PC-9 (cell line): Measurements from ENCODE around the gene ELF2.

Source experiments
- EZH2 ChIP-seq: fragments of 200-600 bp; sonication (generic); IDR thresholded peaks from 2 replicates; pipeline ENCODE4 v1.8.0; 2017; ENCODE audit warnings: antibody characterized with exemption, low read depth
- TF ChIP-seq, protein P1 (sequence below): fragments of 200-600 bp; sonication (generic); conservative IDR thresholded peaks from 2 replicates; pipeline ENCODE4 v1.6.1; 2017; ENCODE audit warnings: mixed run types, antibody characterized with exemption, mild to moderate bottlenecking, moderate library complexity

DNA sequence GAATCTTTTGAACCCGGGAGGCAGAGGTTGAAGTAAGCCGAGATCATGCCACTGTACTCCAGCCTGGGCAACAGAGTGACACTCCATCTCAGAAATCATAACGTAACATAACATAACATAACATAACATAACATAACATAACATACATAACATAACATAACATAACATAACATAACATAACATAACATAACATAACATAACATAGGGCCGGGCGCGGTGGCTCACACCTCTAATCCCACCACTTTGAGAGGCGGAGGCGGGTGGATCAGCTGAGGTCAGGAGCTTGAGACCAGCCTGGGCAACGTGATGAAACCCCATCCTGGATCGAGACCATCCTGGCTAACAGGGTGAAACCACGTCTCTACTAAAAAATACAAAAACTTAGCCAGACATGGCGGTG, 84.7 kb downstream of the ELF2 start:
- TF ChIP-seq, protein P1, sequence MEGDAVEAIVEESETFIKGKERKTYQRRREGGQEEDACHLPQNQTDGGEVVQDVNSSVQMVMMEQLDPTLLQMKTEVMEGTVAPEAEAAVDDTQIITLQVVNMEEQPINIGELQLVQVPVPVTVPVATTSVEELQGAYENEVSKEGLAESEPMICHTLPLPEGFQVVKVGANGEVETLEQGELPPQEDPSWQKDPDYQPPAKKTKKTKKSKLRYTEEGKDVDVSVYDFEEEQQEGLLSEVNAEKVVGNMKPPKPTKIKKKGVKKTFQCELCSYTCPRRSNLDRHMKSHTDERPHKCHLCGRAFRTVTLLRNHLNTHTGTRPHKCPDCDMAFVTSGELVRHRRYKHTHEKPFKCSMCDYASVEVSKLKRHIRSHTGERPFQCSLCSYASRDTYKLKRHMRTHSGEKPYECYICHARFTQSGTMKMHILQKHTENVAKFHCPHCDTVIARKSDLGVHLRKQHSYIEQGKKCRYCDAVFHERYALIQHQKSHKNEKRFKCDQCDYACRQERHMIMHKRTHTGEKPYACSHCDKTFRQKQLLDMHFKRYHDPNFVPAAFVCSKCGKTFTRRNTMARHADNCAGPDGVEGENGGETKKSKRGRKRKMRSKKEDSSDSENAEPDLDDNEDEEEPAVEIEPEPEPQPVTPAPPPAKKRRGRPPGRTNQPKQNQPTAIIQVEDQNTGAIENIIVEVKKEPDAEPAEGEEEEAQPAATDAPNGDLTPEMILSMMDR: no peak
- TF ChIP-seq EZH2: no peak
